ENCODE measurements around the gene SLC9A7.

SLC9A7 gene

DNA sequence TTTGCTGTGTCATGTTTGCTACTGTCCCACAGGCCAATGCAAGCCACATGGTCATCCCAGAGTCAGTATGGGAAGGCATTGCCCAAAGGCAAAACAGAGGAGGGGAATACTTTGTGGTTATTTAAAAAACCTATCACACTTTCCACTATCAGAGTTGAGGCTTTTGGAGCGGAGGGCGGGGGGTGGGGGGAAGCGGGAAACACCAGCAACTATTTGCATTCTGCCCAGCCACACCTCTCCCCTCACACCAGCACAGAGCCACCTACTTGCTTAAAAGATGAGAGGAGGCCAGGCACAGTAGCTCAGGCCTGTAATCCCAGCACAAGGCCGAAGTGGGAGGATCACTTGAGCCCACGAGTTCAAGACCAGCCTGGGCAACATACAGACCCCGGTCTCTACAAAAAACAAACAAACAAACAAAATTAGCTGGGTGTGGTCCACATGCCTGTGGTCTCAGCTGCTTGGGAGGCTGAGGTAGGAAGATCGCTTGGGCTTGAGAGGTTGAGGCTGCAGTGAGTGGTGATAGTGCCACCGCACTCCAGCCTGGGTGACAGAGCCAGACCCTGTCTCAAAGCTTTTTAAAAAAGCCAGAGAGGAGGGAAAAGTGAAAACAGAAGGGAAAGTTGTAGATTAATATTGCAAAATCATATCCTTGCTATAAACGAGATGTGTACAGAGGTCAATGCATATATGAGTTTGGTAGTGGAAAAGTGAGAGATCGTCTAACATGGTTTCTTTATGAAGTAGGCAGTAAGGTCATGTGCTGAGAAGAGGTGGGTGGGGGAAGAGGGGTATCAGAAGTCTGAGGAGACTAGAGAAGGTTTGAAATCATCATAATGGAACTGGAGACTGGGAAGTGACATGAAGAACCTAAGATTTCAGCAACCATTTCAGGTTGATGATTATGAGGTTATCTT lies 187.2 kb downstream of the SLC9A7 start:
- H3K4me1 ChIP-seq (ENCODE audit: insufficient read depth, low read length, poor library complexity, severe bottlenecking): peaks cover 15% of the 10 kb centered on the region
- no peaks in the 10 kb centered on the region for H3K9me3 ChIP-seq (ENCODE audit: insufficient read depth, low read depth, low read length)
- H3K4me3 ChIP-seq (ENCODE audit: low read length, poor library complexity, severe bottlenecking): no peak overlapping the region
- peak overlapping the region; percentile 90 for H3K4me2 ChIP-seq (ENCODE audit: low read depth, low read length, poor library complexity, severe bottlenecking)
- peaks cover 3% of the 10 kb centered on the region for H3K79me2 ChIP-seq (ENCODE audit: insufficient read depth, low read length)
- no peaks in the 10 kb centered on the region for H4K20me1 ChIP-seq (ENCODE audit: insufficient read depth, low read length, poor library complexity, severe bottlenecking)
- TF ChIP-seq EZH2phosphoT487 (IDR thresholded peaks at IDR 0.05; ENCODE audit: borderline replicate concordance): no peak
- TF ChIP-seq, protein P1, sequence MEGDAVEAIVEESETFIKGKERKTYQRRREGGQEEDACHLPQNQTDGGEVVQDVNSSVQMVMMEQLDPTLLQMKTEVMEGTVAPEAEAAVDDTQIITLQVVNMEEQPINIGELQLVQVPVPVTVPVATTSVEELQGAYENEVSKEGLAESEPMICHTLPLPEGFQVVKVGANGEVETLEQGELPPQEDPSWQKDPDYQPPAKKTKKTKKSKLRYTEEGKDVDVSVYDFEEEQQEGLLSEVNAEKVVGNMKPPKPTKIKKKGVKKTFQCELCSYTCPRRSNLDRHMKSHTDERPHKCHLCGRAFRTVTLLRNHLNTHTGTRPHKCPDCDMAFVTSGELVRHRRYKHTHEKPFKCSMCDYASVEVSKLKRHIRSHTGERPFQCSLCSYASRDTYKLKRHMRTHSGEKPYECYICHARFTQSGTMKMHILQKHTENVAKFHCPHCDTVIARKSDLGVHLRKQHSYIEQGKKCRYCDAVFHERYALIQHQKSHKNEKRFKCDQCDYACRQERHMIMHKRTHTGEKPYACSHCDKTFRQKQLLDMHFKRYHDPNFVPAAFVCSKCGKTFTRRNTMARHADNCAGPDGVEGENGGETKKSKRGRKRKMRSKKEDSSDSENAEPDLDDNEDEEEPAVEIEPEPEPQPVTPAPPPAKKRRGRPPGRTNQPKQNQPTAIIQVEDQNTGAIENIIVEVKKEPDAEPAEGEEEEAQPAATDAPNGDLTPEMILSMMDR (conservative IDR thresholded peaks at IDR 0.05; ENCODE audit: low read length): no peak
- no peak overlapping the region for H2AFZ ChIP-seq (ENCODE audit: low read length)
- no peaks in the 10 kb centered on the region for H3K27me3 ChIP-seq (ENCODE audit: insufficient read depth, low read length, poor library complexity, severe bottlenecking)
- H3K36me3 ChIP-seq (ENCODE audit: insufficient read depth, low read length): no peaks in the 10 kb centered on the region
- no peaks in the 10 kb centered on the region for H3F3A ChIP-seq (ENCODE audit: low read depth)
- H3K9ac ChIP-seq (ENCODE audit: low read depth, low read length, poor library complexity, severe bottlenecking): no peak overlapping the region
- no peaks in the 10 kb centered on the region for H3K9me2 ChIP-seq (replicated peaks; ENCODE audit: low read depth, low read length)

DNA sequence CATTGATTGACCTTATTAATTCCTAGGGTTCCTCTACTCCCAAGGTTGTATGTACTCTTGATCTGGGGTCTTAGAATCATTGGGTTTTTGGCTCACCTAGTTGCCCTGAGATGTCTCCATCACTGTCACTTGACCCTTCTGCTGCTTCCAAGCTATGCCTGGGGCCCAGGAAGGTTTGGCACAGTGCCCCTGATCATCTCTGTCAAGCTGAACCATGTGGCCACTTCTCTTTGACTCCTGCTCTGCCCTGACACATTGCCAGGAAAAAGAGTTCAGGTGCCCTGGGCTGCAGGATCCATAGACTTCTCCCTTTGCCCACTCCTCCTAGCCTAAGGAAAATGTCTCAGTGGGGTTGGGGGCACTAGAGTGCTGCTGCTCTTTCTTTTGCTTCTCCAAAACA lies 189.3 kb downstream of the SLC9A7 start:
- Histone ChIP-seq H2AFZ (ENCODE audit: low read length) (no peak overlapping the region), H3F3A (ENCODE audit: low read depth) (no peaks in the 10 kb centered on the region), H3K9me2 (replicated peaks; ENCODE audit: low read depth, low read length) (no peaks in the 10 kb centered on the region), H3K9me3 (ENCODE audit: insufficient read depth, low read depth, low read length) (no peaks in the 10 kb centered on the region), H4K20me1 (ENCODE audit: insufficient read depth, low read length, poor library complexity, severe bottlenecking) (no peaks in the 10 kb centered on the region), H3K4me1 (ENCODE audit: insufficient read depth, low read length, poor library complexity, severe bottlenecking) (peaks cover 8% of the 10 kb centered on the region), H3K79me2 (ENCODE audit: insufficient read depth, low read length) (peaks cover 3% of the 10 kb centered on the region), H3K9ac (ENCODE audit: low read depth, low read length, poor library complexity, severe bottlenecking) (no peak overlapping the region), H3K4me3 (ENCODE audit: low read length, poor library complexity, severe bottlenecking) (no peak overlapping the region), H3K4me2 (ENCODE audit: low read depth, low read length, poor library complexity, severe bottlenecking) (no peak overlapping the region), H3K27me3 (ENCODE audit: insufficient read depth, low read length, poor library complexity, severe bottlenecking) (no peaks in the 10 kb centered on the region), H3K36me3 (ENCODE audit: insufficient read depth, low read length) (no peaks in the 10 kb centered on the region)
- TF ChIP-seq, protein P1 (conservative IDR thresholded peaks at IDR 0.05; ENCODE audit: low read length): no peak
- TF ChIP-seq EZH2phosphoT487 (IDR thresholded peaks at IDR 0.05; ENCODE audit: borderline replicate concordance): no peak

DNA sequence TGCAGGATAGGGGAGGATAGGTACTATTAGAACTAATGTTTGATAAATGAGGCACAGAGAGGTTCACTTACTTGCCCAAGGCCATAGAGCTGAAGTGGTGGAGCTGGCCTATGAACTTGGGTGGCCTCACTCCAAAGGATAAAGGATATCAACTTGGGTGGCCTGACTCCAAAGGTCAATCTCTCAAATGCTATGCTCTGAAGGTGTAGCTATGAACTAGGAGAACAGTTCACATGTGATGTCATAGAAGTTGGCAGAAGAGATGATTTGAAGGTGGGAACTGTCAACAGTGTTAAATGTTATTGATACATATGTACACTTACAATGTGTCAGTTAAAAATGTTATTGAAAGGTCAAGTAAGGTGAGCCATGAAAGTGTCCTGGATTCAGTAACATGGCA lies 191.5 kb downstream of the SLC9A7 start:
- Histone ChIP-seq H2AFZ (ENCODE audit: low read length) (no peak overlapping the region), H3K36me3 (ENCODE audit: insufficient read depth, low read length) (no peaks in the 10 kb centered on the region), H3F3A (ENCODE audit: low read depth) (no peaks in the 10 kb centered on the region), H3K4me1 (ENCODE audit: insufficient read depth, low read length, poor library complexity, severe bottlenecking) (peaks cover 1% of the 10 kb centered on the region), H3K4me2 (ENCODE audit: low read depth, low read length, poor library complexity, severe bottlenecking) (no peak overlapping the region), H3K9me3 (ENCODE audit: insufficient read depth, low read depth, low read length) (no peaks in the 10 kb centered on the region), H3K4me3 (ENCODE audit: low read length, poor library complexity, severe bottlenecking) (no peak overlapping the region), H3K27me3 (ENCODE audit: insufficient read depth, low read length, poor library complexity, severe bottlenecking) (no peaks in the 10 kb centered on the region), H3K9me2 (replicated peaks; ENCODE audit: low read depth, low read length) (no peaks in the 10 kb centered on the region), H4K20me1 (ENCODE audit: insufficient read depth, low read length, poor library complexity, severe bottlenecking) (no peaks in the 10 kb centered on the region), H3K79me2 (ENCODE audit: insufficient read depth, low read length) (no peaks in the 10 kb centered on the region), H3K9ac (ENCODE audit: low read depth, low read length, poor library complexity, severe bottlenecking) (no peak overlapping the region)
- TF ChIP-seq, protein P1 (conservative IDR thresholded peaks at IDR 0.05; ENCODE audit: low read length): no peak
- no peak for TF ChIP-seq EZH2phosphoT487 (IDR thresholded peaks at IDR 0.05; ENCODE audit: borderline replicate concordance)

All from Loucy (cell line).